Body of pancreas (tissue), 4 donors: ENCODE data around the gene UBL3. TPM values are rescaled to one million over a fixed set of nuclear protein-coding genes. Genes with fewer than 3 reads are reported as not detected.

Source experiments
- ATAC-seq: fragments of 150-250 bp; one replicate; pipeline ENCODE4 v1.9.1; 2016
- DNase-seq, 4 donors: peaks; one replicate each; pipeline ENCODE4 v3.0.0-alpha.2; 2019
- H3K27ac ChIP-seq, 4 donors: fragments of 200-600 bp; sonication (generic); 1 replicate in 3 of 4; 2 replicates in 1 of 4; pipeline versions ENCODE4 v1.5.1 to v1.6.1; 2016 to 2019; ENCODE audit warnings: mild to moderate bottlenecking in 1 of 4, mixed read lengths in 1 of 4, moderate library complexity in 1 of 4
- H3K27me3 ChIP-seq, 2 donors: fragments of 200-600 bp; sonication (generic); one replicate each; pipeline ENCODE4 v1.6.0; 2016; ENCODE audit warnings: mild to moderate bottlenecking in 1 of 2
- H3K36me3 ChIP-seq, 2 donors: fragments of 200-600 bp; sonication (generic); replicated peaks in 1 of 2; 2 replicates each; pipeline ENCODE4 v1.5.1; 2016; ENCODE audit warnings: low read depth in 2 of 2; ENCODE audit not compliant: insufficient read depth in 1 of 2
- H3K4me1 ChIP-seq: fragments of 200-600 bp; sonication (generic); one replicate; pipeline ENCODE4 v1.6.0; 2016
- H3K4me3 ChIP-seq, 2 donors: fragments of 200-600 bp; sonication (generic); 1 replicate in 1 of 2; 2 replicates in 1 of 2; pipeline ENCODE4 v1.5.1; 2016 to 2019
- H3K9me3 ChIP-seq, 3 donors: fragments of 200-600 bp; sonication (generic); 1 replicate in 2 of 3; 2 replicates in 1 of 3; pipeline ENCODE4 v1.5.1; 2016
- CTCF ChIP-seq, 7 experiments: fragments of 450-650 bp in 4 of 7; fragments of 200-600 bp in 3 of 7; sonication (generic) in 3 of 7; IDR thresholded peaks; one replicate each; pipeline ENCODE4 v1.5.1; 2016 to 2019; ENCODE audit warnings: antibody characterized with exemption in 7 of 7
- POLR2A ChIP-seq, 3 donors: fragments of 450-650 bp; IDR thresholded peaks; one replicate each; pipeline ENCODE4 v1.6.1; 2016; ENCODE audit warnings: antibody characterized with exemption in 3 of 3, mild to moderate bottlenecking in 2 of 3
- WGBS, 2 donors: methylation state at CpG; one replicate each; pipeline ENCODE4 v1.1.5; 2017; 5-methylcytosine and 5-hydroxymethylcytosine counted together
- intact Hi-C: fragments of 100-400 bp; cut with DNase I; formaldehyde crosslinking; loops from one replicate; pipeline ENCODE4 v1.15.1; 2023
- total RNA-seq, 2 donors: library from RNA; depleted of rRNA; stranded (reverse); fragments of >200 nt; gene quantifications; one replicate each; pipeline ENCODE4 v1.1.0, GENCODE V29; 2016

Gene UBL3
- total RNA-seq, 2 donors from 2014 or later = 20.4 to 33.2 TPM

DNA sequence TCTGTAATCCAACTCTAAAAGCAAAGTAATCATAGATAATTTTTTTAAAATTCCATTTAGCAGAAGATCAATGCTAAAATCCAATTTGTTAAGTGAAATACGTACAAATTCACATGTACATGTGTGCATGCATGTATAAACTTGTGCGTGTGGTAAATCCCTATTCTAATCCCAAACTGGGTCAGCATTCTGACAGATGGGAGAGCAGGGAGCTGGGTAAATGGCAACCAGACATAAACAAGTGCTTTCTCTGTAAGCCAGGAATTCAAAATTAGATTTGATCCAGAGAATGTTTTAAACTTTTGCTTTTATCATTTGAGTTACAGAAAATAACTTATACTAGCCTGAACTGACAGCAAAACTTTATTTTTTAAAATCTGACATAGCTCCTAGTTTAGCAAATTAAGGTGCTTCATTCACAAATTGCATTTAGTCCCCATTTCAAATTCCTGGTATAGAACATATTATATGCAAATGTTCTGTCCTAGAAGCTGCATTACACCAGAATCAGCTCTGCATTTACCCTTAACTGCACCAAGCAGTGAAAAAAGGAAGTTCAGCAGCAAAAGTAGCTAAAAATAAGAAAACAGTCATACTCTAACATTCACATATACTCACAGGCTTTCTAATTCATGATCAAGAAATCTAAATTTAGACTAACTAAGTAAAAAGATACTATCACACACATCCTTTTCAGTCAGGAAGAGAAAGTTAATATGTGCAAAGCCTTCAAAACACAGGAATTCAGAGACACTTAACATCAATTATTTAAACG is 32.6 kb downstream of the UBL3 start:
- Histone ChIP-seq H3K9me3 (no peaks in the 10 kb centered on the region), H3K4me1 (peaks cover 54% of the 10 kb centered on the region), H3K27me3 (no peaks in the 10 kb centered on the region), H3K36me3 (no peaks in the 10 kb centered on the region), H3K4me3 (no peak overlapping the region), H3K27ac (peak overlapping the region in 1 of 4 donors; percentile 49)
- TF ChIP-seq POLR2A (IDR thresholded peaks at IDR 0.05) (no peak), CTCF (IDR thresholded peaks at IDR 0.05) (no peak)
- no peak for ATAC-seq
- intact Hi-C loops = no loop called here
- DNase-seq = no peak
- 7 to 9% methylated on average over 3 of the region's 3 CpGs for WGBS, 2 donors

GRCh38 chr13:29816715-29817114 is 33.7 kb downstream of the UBL3 start:
- peaks cover 65% of the 10 kb centered on the region for H3K4me1 ChIP-seq
- TF ChIP-seq POLR2A (IDR thresholded peaks at IDR 0.05) (no peak), CTCF (IDR thresholded peaks at IDR 0.05) (no peak)
- 52 to 54% methylated on average over 2 of the region's 2 CpGs for WGBS, 2 donors
- H3K36me3 ChIP-seq = no peaks in the 10 kb centered on the region
- H3K27me3 ChIP-seq = no peaks in the 10 kb centered on the region
- no peak for ATAC-seq
- no peaks in the 10 kb centered on the region for H3K9me3 ChIP-seq
- intact Hi-C loops = no loop called here
- no peak overlapping the region for H3K4me3 ChIP-seq
- H3K27ac ChIP-seq = peak overlapping the region in 1 of 4 donors; percentile 49
- DNase-seq = no peak

DNA sequence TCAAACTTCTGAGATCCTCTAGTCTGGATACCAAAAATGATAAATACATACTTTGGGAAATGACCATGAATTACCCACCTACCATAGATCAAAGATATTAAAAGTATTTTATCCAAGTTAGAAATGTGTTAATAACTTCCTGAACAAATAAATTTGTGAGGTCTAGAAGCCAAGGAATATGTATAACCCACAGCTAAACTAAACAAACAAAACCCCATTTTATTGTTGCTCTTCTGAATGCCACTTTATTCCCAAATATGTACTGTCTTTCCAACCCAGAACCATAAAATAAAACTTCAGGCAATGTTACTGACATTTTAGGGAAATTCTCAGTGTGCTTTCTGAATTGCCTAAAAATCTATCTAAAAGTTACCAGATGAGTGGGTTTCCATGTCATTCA is 35.1 kb downstream of the UBL3 start:
- intact Hi-C loops = no loop called here
- ATAC-seq = no peak

DNA sequence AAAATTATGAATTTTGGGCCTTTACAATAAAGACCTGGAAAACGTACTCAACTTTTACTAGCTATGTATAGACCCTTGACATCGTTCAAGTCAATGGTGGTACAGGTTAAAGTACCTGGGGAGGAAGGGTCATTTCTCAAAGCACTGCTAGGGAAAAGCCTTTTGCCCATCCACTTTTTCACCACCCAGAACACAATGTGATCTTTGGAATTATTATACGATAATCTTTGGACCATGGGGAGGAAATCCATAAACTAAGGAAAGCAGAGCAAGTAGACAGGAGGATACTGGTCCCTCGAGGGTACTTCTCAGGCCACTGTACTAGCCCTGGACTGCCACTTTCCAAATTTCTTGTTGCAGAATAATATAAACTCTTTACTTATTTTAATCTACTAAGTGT is 39.5 kb downstream of the UBL3 start:
- H3K4me1 ChIP-seq = peaks cover 81% of the 10 kb centered on the region
- TF ChIP-seq CTCF (IDR thresholded peaks at IDR 0.05) = no peak
- no peak for TF ChIP-seq POLR2A (IDR thresholded peaks at IDR 0.05)
- no peaks in the 10 kb centered on the region for H3K9me3 ChIP-seq
- H3K27me3 ChIP-seq = no peaks in the 10 kb centered on the region
- ATAC-seq (no peak), DNase-seq (no peak)
- H3K27ac ChIP-seq = peak overlapping the region; percentile 53 to 80 (median 61)
- no peak overlapping the region for H3K4me3 ChIP-seq
- intact Hi-C loops = no loop called here
- 55 to 65% methylated on average over 4 of the region's 4 CpGs for WGBS, 2 donors
- no peaks in the 10 kb centered on the region for H3K36me3 ChIP-seq

More for the DNA sequence above, 35.1 kb downstream of the UBL3 start:
- no peak for DNase-seq
- H3K36me3 ChIP-seq = no peaks in the 10 kb centered on the region
- H3K4me3 ChIP-seq = no peak overlapping the region
- H3K27ac ChIP-seq = no peak overlapping the region
- no peaks in the 10 kb centered on the region for H3K9me3 ChIP-seq
- no peaks in the 10 kb centered on the region for H3K27me3 ChIP-seq
- TF ChIP-seq POLR2A (IDR thresholded peaks at IDR 0.05) (no peak), CTCF (IDR thresholded peaks at IDR 0.05) (no peak)
- peaks cover 78% of the 10 kb centered on the region for H3K4me1 ChIP-seq
